ENCODE data around the gene CTBP1.

Gene CTBP1

DNA sequence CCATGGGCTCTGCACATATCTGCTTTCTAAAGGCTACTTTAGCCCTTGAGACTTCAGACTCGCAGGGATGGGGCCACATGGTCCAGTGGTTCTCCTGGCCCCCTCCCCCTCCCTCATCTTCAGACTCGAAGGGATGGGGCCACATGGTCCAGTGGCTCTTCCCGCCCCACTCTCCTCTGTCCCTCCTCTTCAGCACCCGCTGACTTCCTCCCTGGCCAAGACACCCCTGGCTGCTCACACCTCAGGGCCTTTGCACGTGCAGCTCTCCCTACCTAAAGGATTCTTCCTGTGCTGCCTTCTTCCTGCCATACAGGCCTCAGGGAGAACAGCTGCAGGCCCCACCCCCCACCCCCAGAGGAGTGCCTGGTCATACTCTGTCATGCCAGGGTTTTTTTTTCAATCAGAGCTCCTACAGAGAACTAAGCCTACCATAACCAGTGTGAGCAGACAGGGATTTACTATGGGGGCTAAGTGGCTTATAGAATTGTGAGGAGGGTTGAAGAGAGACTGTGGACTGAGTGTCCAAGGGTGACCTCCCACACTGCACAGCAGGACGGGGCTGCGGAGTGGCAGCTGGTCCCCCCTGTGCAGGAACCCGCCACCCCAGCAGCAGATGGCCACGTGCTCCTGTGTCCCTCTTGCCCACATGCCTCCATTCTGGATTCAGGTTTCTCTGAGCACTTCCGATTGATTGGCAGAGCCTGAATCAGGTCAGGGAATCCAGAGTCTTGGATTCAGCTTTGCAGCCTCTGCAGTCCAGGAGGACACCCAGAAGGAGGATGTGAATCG lies 70.4 kb downstream of the CTBP1 start:
- H3K27ac ChIP-seq (ENCODE audit: low read length), result no peak overlapping the region
- H3K9ac ChIP-seq (ENCODE audit: low read length in 2 of 2), result no peak overlapping the region
- no peak overlapping the region for H3K4me3 ChIP-seq (ENCODE audit: low read length in 2 of 2)
- peaks cover 0 to under 1% of the 10 kb centered on the region in 2 donors for H3K27me3 ChIP-seq (ENCODE audit: control insufficient read depth in 1 of 2, insufficient read depth in 2 of 2, low read length in 2 of 2)
- H3K9me3 ChIP-seq (ENCODE audit: control insufficient read depth in 2 of 2, low read length in 2 of 2), result no peaks in the 10 kb centered on the region
- peaks cover 19% of the 10 kb centered on the region for H3K4me1 ChIP-seq (ENCODE audit: control insufficient read depth, insufficient read depth, low read length)
- no peaks in the 10 kb centered on the region for H3K36me3 ChIP-seq (ENCODE audit: control insufficient read depth in 2 of 2, insufficient read depth in 2 of 2, low read length in 2 of 2)

DNA sequence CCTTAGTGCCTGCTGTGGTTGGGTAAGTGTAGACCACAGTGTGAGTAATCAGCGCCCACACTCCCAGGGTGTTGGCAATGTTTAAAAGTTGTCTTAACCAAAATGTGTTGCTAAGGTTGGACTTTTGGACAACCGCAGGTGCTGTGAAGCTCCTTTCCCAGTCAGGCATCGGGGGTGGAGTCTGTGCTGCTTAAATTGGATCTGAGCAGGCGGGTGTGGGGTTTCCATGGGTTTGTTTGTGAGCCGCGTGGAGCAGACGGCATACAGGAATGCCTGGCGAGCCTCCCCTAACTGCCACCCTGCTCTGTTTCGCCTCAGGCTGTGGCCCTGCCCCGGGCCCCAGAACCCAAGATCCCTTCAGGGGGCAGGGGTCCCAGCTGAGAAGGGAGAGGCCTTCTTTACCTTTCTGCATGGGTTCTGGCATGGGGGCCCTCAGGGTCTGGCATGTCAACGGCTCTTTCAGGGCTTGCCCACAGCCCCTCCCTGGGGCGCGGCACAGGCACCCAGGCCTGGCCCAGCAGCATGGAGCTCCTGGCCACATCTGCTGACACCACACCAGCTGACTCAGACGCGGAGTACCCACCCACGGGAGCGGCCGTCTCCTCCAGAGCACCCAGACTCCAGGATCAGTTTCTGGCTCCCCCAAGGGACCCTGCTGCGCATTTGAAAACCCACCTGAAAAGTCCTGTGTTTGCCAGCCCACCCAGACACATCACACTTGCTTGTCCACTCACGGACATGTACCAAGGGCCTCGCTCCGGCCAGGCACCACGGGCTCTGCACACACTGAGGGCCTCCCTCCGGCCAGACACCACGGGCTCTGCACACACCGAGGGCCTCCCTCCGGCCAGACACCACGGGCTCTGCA lies 71.4 kb downstream of the CTBP1 start:
- no peak overlapping the region for H3K9ac ChIP-seq (ENCODE audit: low read length in 2 of 2)
- no peak overlapping the region for H3K4me3 ChIP-seq (ENCODE audit: low read length in 2 of 2)
- peak overlapping the region; percentile 11 for H3K27ac ChIP-seq (ENCODE audit: low read length)
- H3K27me3 ChIP-seq (ENCODE audit: control insufficient read depth in 1 of 2, insufficient read depth in 2 of 2, low read length in 2 of 2), result peaks cover 0 to 8% of the 10 kb centered on the region in 2 donors
- H3K9me3 ChIP-seq (ENCODE audit: control insufficient read depth in 2 of 2, low read length in 2 of 2), result no peaks in the 10 kb centered on the region
- no peaks in the 10 kb centered on the region for H3K36me3 ChIP-seq (ENCODE audit: control insufficient read depth in 2 of 2, insufficient read depth in 2 of 2, low read length in 2 of 2)
- H3K4me1 ChIP-seq (ENCODE audit: control insufficient read depth, insufficient read depth, low read length), result peaks cover 25% of the 10 kb centered on the region

DNA sequence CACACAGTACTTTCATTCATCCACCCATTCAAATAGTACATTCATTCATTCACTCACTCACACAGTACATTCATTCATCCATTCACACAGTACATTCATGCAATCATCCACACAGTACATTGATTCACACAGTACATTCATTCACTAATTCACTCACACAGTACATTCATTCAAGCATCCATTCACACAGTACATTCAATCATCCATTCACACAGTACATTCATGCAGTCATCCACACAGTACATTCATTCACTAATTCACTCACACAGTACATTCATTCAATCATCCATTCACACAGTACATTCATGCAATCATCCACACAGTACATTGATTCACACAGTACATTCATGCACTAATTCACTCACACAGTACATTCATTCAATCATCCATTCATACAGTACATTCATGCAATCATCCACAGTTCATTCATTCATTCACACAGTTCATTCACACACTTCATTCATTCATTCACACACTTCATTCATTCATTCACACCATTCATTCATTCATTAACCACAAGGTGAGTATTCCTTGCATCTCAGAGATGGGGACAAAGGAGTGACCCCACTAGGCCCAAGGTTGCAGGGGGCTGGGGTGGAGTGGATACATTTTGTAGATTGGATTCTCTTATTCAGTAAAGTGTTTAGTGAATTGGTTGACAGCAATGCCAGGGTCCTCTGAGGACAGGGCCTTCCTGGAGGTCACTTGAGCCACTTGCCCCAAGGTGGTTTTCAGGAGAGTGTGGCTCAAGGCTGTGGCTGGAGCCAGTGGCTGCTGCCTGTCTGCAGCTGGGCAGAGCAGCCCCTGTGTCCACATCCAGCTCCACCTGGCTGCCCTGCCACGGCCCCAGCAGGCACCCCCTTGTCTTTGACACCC lies 72.3 kb downstream of the CTBP1 start:
- H3K4me3 ChIP-seq (ENCODE audit: low read length in 2 of 2), result no peak overlapping the region
- H3K4me1 ChIP-seq (ENCODE audit: control insufficient read depth, insufficient read depth, low read length), result peaks cover 33% of the 10 kb centered on the region
- H3K9ac ChIP-seq (ENCODE audit: low read length in 2 of 2), result no peak overlapping the region
- H3K27me3 ChIP-seq (ENCODE audit: control insufficient read depth in 1 of 2, insufficient read depth in 2 of 2, low read length in 2 of 2), result peaks cover 5 to 16% of the 10 kb centered on the region in 2 donors
- H3K27ac ChIP-seq (ENCODE audit: low read length), result no peak overlapping the region
- H3K36me3 ChIP-seq (ENCODE audit: control insufficient read depth in 2 of 2, insufficient read depth in 2 of 2, low read length in 2 of 2), result no peaks in the 10 kb centered on the region
- H3K9me3 ChIP-seq (ENCODE audit: control insufficient read depth in 2 of 2, low read length in 2 of 2), result no peaks in the 10 kb centered on the region

DNA sequence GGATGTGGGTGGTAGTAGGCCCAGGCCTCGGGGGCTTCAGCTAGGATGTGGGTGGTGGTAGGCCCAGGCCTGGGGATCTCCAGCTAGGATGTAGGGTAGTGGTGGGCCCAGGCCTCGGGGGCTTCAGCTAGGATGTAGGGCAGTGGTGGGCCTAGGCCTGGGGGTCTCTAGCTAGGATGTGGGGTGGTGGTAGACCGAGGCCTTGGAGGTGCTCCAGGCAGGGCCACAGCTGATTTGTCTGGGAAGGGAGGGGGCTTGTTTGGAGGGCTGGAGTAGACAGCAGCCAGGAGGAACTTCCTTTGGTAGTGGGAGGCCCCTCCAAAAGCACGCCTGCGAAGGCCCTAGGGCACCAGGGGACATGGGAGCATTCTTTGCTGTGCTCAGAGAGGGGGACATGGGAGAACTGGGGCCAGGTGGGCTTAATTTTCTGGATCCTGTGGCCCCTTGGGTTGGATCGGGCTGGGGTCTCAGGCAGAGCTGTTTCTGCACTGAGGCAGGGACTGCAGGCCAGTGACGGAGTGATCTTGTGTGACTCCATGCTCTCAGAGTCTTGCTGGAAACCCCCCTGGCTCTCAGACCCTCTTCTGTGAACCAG lies 73.2 kb downstream of the CTBP1 start:
- H3K4me3 ChIP-seq (ENCODE audit: low read length in 2 of 2), result no peak overlapping the region
- peaks cover 5 to 25% of the 10 kb centered on the region in 2 donors for H3K27me3 ChIP-seq (ENCODE audit: control insufficient read depth in 1 of 2, insufficient read depth in 2 of 2, low read length in 2 of 2)
- H3K4me1 ChIP-seq (ENCODE audit: control insufficient read depth, insufficient read depth, low read length), result peaks cover 41% of the 10 kb centered on the region
- H3K9me3 ChIP-seq (ENCODE audit: control insufficient read depth in 2 of 2, low read length in 2 of 2), result no peaks in the 10 kb centered on the region
- H3K36me3 ChIP-seq (ENCODE audit: control insufficient read depth in 2 of 2, insufficient read depth in 2 of 2, low read length in 2 of 2), result no peaks in the 10 kb centered on the region
- H3K9ac ChIP-seq (ENCODE audit: low read length in 2 of 2), result no peak overlapping the region
- no peak overlapping the region for H3K27ac ChIP-seq (ENCODE audit: low read length)

DNA sequence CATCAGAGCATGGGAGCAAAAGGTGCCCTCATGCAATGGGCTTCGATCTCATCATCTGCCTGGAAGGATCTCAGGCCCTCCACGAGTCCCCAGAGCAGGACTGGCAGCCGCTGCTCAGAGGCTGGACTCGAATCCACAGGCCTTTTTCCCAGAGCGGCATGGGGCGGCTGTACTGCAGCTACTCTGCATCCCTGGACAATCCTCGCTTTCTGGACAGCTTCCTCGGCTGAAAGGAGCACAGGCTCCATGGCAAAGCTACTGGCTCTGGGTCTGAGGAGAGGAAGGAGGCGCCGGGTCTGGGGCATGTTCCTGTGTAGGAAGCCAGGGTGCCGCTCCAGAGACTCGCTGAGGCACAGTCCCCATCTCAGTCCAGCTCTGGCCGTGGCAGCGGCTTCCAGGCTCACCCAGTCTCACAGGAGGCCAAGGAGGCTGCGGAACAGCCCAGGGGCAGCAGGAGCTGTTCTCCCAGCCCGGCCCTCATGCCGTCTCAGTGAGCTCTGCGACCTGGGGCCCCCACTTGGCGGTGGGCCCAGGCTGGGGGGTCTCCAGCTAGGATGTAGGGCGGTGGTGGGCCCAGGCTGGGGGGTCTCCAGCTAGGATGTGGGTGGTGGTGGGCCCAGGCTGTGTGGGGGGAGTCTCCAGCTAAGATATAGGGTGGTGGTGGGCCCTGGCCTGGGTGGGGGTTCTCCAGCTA lies 73.8 kb downstream of the CTBP1 start:
- Histone ChIP-seq H3K4me1 (ENCODE audit: control insufficient read depth, insufficient read depth, low read length) (peaks cover 44% of the 10 kb centered on the region), H3K9ac (ENCODE audit: low read length in 2 of 2) (no peak overlapping the region), H3K27ac (ENCODE audit: low read length) (no peak overlapping the region), H3K9me3 (ENCODE audit: control insufficient read depth in 2 of 2, low read length in 2 of 2) (no peaks in the 10 kb centered on the region), H3K4me3 (ENCODE audit: low read length in 2 of 2) (no peak overlapping the region), H3K36me3 (ENCODE audit: control insufficient read depth in 2 of 2, insufficient read depth in 2 of 2, low read length in 2 of 2) (no peaks in the 10 kb centered on the region), H3K27me3 (ENCODE audit: control insufficient read depth in 1 of 2, insufficient read depth in 2 of 2, low read length in 2 of 2) (peaks cover 8 to 30% of the 10 kb centered on the region in 2 donors)

DNA sequence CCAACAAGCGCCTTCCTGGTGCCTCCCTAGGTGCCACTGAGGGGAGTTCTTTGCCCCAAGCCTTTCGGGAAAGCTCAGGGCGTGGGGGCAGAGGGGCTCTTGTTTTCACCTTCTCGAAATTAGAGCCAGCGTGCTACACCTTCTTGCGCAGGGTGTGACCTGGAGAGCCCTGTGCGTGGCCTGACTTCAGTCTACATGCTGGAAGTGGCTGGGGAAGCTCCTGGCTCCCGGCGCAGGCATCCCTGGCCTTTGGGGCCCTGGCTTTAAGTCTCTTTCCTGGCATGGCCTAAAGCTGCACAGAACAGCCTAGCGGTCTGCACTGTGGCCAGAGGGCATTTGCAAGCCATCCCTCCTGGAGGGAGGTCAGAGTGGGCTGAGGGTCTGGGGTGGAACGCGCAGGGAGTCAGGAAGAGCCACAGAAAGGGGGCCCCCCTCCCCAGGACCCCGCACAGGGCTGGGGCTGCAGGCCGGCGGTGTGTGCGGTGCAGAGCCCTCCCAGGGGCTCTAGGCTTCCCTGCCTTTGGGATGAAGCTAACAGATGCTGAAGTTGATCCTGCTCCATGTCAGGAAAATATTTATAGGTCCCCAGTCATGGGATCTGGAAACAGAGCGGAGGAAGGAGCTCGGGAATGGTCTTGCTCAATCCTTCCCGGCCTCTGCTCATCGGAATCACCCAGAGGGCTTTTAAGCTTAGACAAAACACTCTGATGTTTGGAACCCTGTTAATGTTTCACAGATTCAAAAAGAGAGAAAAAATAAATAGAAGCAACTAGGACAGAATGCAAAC lies 75.8 kb downstream of the CTBP1 start:
- H3K27me3 ChIP-seq (ENCODE audit: control insufficient read depth in 1 of 2, insufficient read depth in 2 of 2, low read length in 2 of 2), result peaks cover 10 to 30% of the 10 kb centered on the region in 2 donors
- peak overlapping the region in 1 of 2 donors; percentile 44 for H3K4me3 ChIP-seq (ENCODE audit: low read length in 2 of 2)
- H3K9ac ChIP-seq (ENCODE audit: low read length in 2 of 2), result no peak overlapping the region
- peaks cover 61% of the 10 kb centered on the region for H3K4me1 ChIP-seq (ENCODE audit: control insufficient read depth, insufficient read depth, low read length)
- H3K27ac ChIP-seq (ENCODE audit: low read length), result no peak overlapping the region
- no peaks in the 10 kb centered on the region for H3K9me3 ChIP-seq (ENCODE audit: control insufficient read depth in 2 of 2, low read length in 2 of 2)
- no peaks in the 10 kb centered on the region for H3K36me3 ChIP-seq (ENCODE audit: control insufficient read depth in 2 of 2, insufficient read depth in 2 of 2, low read length in 2 of 2)

DNA sequence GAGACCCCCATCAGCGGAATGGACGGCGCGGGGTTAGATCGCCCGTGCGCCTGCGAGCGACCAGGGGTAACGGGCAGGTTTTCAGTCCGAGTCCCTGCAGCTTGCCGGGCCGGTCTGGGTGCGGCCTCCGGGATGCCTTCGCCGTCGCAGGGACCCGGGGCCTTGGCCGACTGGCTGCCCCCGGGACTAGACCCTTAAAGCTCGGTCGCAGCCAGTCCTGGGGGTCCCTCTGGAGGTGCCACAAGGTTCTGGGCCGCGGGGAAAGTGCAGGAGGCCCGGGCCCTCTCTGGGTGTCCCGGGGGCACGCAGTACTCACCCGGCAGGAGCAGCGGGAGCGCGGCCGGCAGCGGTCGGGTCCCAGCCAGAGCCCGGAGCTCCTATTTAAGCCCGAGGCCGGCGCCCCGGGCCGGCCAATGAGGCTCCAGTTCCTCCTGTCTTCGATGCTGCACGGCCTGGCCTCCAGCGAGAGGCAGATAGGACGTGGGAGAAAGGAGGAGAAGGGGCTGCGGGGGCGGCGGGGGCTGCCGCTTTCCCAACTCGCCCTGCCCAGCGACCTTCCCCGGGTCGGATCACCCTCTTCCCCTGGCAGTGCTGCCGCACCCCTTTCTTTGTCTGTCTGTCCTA lies 76.6 kb downstream of the CTBP1 start, which contains the start of gene SPON2:
Gene SPON2 (minus strand): TSS at position 356 of the 624 bp plus-strand sequence.
- Histone ChIP-seq H3K36me3 (ENCODE audit: control insufficient read depth in 2 of 2, insufficient read depth in 2 of 2, low read length in 2 of 2) (no peaks in the 10 kb centered on the region), H3K4me1 (ENCODE audit: control insufficient read depth, insufficient read depth, low read length) (peaks cover 64% of the 10 kb centered on the region), H3K27me3 (ENCODE audit: control insufficient read depth in 1 of 2, insufficient read depth in 2 of 2, low read length in 2 of 2) (peaks cover 10 to 30% of the 10 kb centered on the region in 2 donors), H3K4me3 (ENCODE audit: low read length in 2 of 2) (peak within 1 kb of the TSS; percentile 40 to 68), H3K27ac (ENCODE audit: low read length) (no peak within 1 kb of the TSS), H3K9ac (ENCODE audit: low read length in 2 of 2) (peak within 1 kb of the TSS in 1 of 2 donors; percentile 9), H3K9me3 (ENCODE audit: control insufficient read depth in 2 of 2, low read length in 2 of 2) (no peaks in the 10 kb centered on the region)

DNA sequence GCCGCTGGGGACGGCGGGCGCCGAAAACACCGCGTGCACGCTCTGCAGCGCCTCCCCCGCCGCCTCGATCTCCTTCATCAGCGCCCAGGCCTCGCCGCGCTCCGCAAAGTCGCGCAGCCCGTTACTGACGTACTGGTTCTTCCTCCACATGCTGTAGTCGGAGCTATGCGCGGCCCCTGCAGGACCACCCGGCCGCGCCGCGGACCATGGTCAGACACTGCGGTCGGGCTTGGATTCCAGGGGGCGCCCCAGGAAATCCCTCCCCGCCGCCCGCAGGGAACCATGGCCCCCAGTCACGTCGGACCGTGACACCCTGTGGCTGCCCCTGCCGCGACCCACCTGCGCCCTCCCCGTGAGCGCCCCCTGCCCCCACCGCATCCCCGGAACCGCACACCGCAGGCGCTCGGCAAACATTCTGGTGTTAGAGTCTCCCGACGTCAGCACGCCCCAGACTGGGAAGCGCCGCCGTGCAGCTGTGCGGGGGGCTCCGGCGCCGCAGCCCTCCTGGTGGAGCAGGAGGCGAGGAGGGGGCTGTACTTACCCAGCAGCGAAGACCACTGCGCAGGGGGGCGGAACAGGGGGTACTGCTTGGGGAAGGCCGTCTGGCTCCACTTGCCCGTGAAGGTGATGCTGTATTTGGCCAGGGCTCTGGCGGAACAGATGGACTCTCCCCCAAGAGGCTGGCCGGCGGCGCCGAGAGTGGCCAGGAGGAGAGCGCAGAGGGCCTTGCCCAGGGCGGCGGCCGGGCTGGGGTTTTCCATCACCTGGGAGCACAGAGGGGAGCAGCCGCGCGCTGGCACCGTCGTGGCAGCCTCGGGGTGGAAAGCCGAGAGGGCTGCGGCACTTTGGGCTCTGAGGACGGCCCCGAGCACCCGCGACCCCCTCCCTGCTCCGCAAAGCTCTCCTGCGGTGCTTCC lies 77.4 kb downstream of the CTBP1 start:
- Histone ChIP-seq H3K4me3 (ENCODE audit: low read length in 2 of 2) (peak overlapping the region; percentile 40 to 68), H3K9ac (ENCODE audit: low read length in 2 of 2) (no peak overlapping the region), H3K9me3 (ENCODE audit: control insufficient read depth in 2 of 2, low read length in 2 of 2) (no peaks in the 10 kb centered on the region), H3K27me3 (ENCODE audit: control insufficient read depth in 1 of 2, insufficient read depth in 2 of 2, low read length in 2 of 2) (peaks cover 10 to 30% of the 10 kb centered on the region in 2 donors), H3K27ac (ENCODE audit: low read length) (no peak overlapping the region), H3K4me1 (ENCODE audit: control insufficient read depth, insufficient read depth, low read length) (peaks cover 62% of the 10 kb centered on the region), H3K36me3 (ENCODE audit: control insufficient read depth in 2 of 2, insufficient read depth in 2 of 2, low read length in 2 of 2) (no peaks in the 10 kb centered on the region)
